Colonic mucosa (tissue), 4 donors: ENCODE data around the gene TRIO. TPM values are rescaled to one million over a fixed set of nuclear protein-coding genes. Genes with fewer than 3 reads are reported as not detected.

Source experiments
- DNase-seq: peaks from one replicate; pipeline ENCODE4 v3.0.0-alpha.2; 2020
- H3K27ac ChIP-seq: fragments of 200-600 bp; one replicate; pipeline ENCODE4 v1.8.0; 2021
- H3K27me3 ChIP-seq: fragments of 200-600 bp; one replicate; pipeline ENCODE4 v1.8.0; 2021
- H3K36me3 ChIP-seq: fragments of 200-600 bp; one replicate; pipeline ENCODE4 v1.8.0; 2021
- H3K4me1 ChIP-seq: fragments of 200-600 bp; one replicate; pipeline ENCODE4 v1.8.0; 2021; ENCODE audit warnings: mild to moderate bottlenecking
- H3K4me3 ChIP-seq: fragments of 200-600 bp; one replicate; pipeline ENCODE4 v1.8.0; 2021
- H3K9ac ChIP-seq, 2 donors: one replicate each; pipeline ENCODE4 v1.7.0; 2013; ENCODE audit warnings: control low read depth in 2 of 2, low read depth in 2 of 2, low read length in 2 of 2
- H3K9me3 ChIP-seq: fragments of 200-600 bp; one replicate; pipeline ENCODE4 v1.8.0; 2021
- CTCF ChIP-seq: fragments of 200-600 bp; IDR thresholded peaks from one replicate; pipeline ENCODE4 v1.8.0; 2022; ENCODE audit warnings: antibody characterized with exemption, mild to moderate bottlenecking
- intact Hi-C: fragments of 100-400 bp; cut with DNase I; formaldehyde crosslinking; loops from one replicate; pipeline ENCODE4 v1.14.1; 2022
- total RNA-seq, 2 donors: library from RNA; stranded (reverse); fragmentation: NEBNext Ultra II Directional in 1 of 2; extraction: Animal tissue kit (Norgen Biotek cat#: 25700) in 1 of 2; gene quantifications; one replicate each; pipeline ENCODE4 v1.2.1, GENCODE V29; 2021
- donor health status: healthy.
- donor health status: DM: no; HTN: no; CAD: no.
- donor health status: DM: no; HTN: no; CAD: no.

The TRIO gene
- total RNA-seq, 2 donors from 2014 or later, result 134 to 138 TPM

- Histone ChIP-seq H3K36me3 (no peaks in the 10 kb centered on the region), H3K9ac (no peak overlapping the region), H3K4me3 (no peak overlapping the region), H3K27ac (no peak overlapping the region), H3K9me3 (no peaks in the 10 kb centered on the region), H3K4me1 (no peaks in the 10 kb centered on the region), H3K27me3 (no peaks in the 10 kb centered on the region)
- intact Hi-C loops, result no loop called here
- no peak for TF ChIP-seq CTCF
- DNase-seq, result no peak
Measured at GRCh38 chr5:14242871-14243383, 99.8 kb downstream of the TRIO start.

- Histone ChIP-seq H3K4me1 (no peaks in the 10 kb centered on the region), H3K36me3 (no peaks in the 10 kb centered on the region), H3K4me3 (no peak overlapping the region), H3K9ac (no peak overlapping the region), H3K9me3 (no peaks in the 10 kb centered on the region), H3K27ac (no peak overlapping the region), H3K27me3 (no peaks in the 10 kb centered on the region)
- DNase-seq, result no peak
- no peak for TF ChIP-seq CTCF
- intact Hi-C loops, result no loop called here
Measured at GRCh38 chr5:14243766-14244165, 100.6 kb downstream of the TRIO start.

- H3K9ac ChIP-seq, result no peak overlapping the region
- H3K4me3 ChIP-seq, result no peak overlapping the region
- H3K4me1 ChIP-seq, result peaks cover 4% of the 10 kb centered on the region
- H3K9me3 ChIP-seq, result no peaks in the 10 kb centered on the region
- intact Hi-C loops, result no loop called here
- H3K27ac ChIP-seq, result no peak overlapping the region
- no peak for DNase-seq
- no peak for TF ChIP-seq CTCF
- no peaks in the 10 kb centered on the region for H3K27me3 ChIP-seq
- no peaks in the 10 kb centered on the region for H3K36me3 ChIP-seq
Measured at GRCh38 chr5:14244721-14245120, 101.6 kb downstream of the TRIO start.

GRCh38 chr5:14245132-14245925 lies 102.2 kb downstream of the TRIO start:
- no peak for TF ChIP-seq CTCF
- no peak overlapping the region for H3K9ac ChIP-seq
- intact Hi-C loops, result no loop called here
- no peaks in the 10 kb centered on the region for H3K36me3 ChIP-seq
- H3K27ac ChIP-seq, result no peak overlapping the region
- H3K4me1 ChIP-seq, result peaks cover 10% of the 10 kb centered on the region
- no peaks in the 10 kb centered on the region for H3K9me3 ChIP-seq
- no peak for DNase-seq
- no peak overlapping the region for H3K4me3 ChIP-seq
- H3K27me3 ChIP-seq, result no peaks in the 10 kb centered on the region

GRCh38 chr5:14246350-14247053 lies 103.4 kb downstream of the TRIO start:
- H3K4me1 ChIP-seq, result peaks cover 10% of the 10 kb centered on the region
- H3K27me3 ChIP-seq, result no peaks in the 10 kb centered on the region
- H3K36me3 ChIP-seq, result no peaks in the 10 kb centered on the region
- no peak overlapping the region for H3K4me3 ChIP-seq
- H3K27ac ChIP-seq, result no peak overlapping the region
- no peaks in the 10 kb centered on the region for H3K9me3 ChIP-seq
- no peak overlapping the region for H3K9ac ChIP-seq
- DNase-seq, result no peak
- TF ChIP-seq CTCF, result no peak
- intact Hi-C loops, result no loop called here
